K562 (cell line): Measurements from ENCODE around the gene CREB3L1. TPM values are rescaled to one million over a fixed set of nuclear protein-coding genes. Genes with fewer than 3 reads are reported as not detected.

ENCODE experiments used
- BRD9 ChIP-seq: fragments of 450-650 bp; IDR thresholded peaks from 2 replicates; pipeline ENCODE4 v1.6.1; 2018; ENCODE audit warnings: low read depth; ENCODE audit not compliant: partially characterized antibody
- HNRNPLL ChIP-seq: fragments of 200-400 bp; formaldehyde crosslinking; IDR thresholded peaks from 2 replicates; pipeline ENCODE4 v1.6.1; 2017; ENCODE audit warnings: low read length, low read depth, mild to moderate bottlenecking; ENCODE audit not compliant: poor library complexity, severe bottlenecking
- JUN ChIP-seq, 2 experiments: sonication (generic) in 1 of 2; formaldehyde crosslinking in 1 of 2; IDR thresholded peaks; 2 replicates each; pipeline versions ENCODE4 v1.6.1 to v1.8.0; 2012 to 2022; ENCODE audit warnings: borderline replicate concordance in 2 of 2, mild to moderate bottlenecking in 2 of 2, improper control_type of control experiment in 1 of 2, low read depth in 1 of 2, low read length in 1 of 2, missing genetic modification reagents in 1 of 2
- KDM1A ChIP-seq, 2 experiments: fragments of 450-650 bp; IDR thresholded peaks; 2 replicates each; pipeline ENCODE4 v1.6.1; 2016; ENCODE audit warnings: mild to moderate bottlenecking in 2 of 2
- MGA ChIP-seq: fragments of 450-650 bp; IDR thresholded peaks from 2 replicates; pipeline ENCODE4 v1.6.1; 2016; ENCODE audit warnings: mild to moderate bottlenecking, moderate library complexity
- RAD21 ChIP-seq, 2 experiments: fragments of 250-450 bp in 1 of 2; fragments of 450-650 bp in 1 of 2; sonication (Bioruptor Pico) in 1 of 2; formaldehyde crosslinking in 1 of 2; IDR thresholded peaks in 1 of 2; conservative IDR thresholded peaks in 1 of 2; 2 replicates each; pipeline versions ENCODE4 v1.4.0 to v1.8.0; 2020 to 2022; ENCODE audit warnings: mild to moderate bottlenecking in 2 of 2, moderate library complexity in 1 of 2
- STAT6 ChIP-seq: sonication (generic); formaldehyde crosslinking; IDR thresholded peaks from 2 replicates; pipeline ENCODE4 v1.8.1; 2023; ENCODE audit warnings: mild to moderate bottlenecking, missing genetic modification reagents
- YY1 ChIP-seq, 3 experiments: IDR thresholded peaks; 2 replicates each; pipeline ENCODE4 v1.6.1; 2011; ENCODE audit warnings: low read length in 2 of 3, mild to moderate bottlenecking in 2 of 3, moderate library complexity in 2 of 3, borderline replicate concordance in 1 of 3, control low read depth in 1 of 3, low read depth in 1 of 3; ENCODE audit not compliant: insufficient read depth in 3 of 3, insufficient replicate concordance in 2 of 3, control insufficient read depth in 1 of 3, insufficient read length in 1 of 3; ENCODE audit errors: extremely low read depth in 1 of 3
- polyA plus RNA-seq, 8 experiments: library from polyadenylated mRNA; depleted of rRNA in 4 of 8; stranded (reverse) in 5 of 8; unstranded in 3 of 8; fragments of >200 nt; fragmentation: Nextera tagmentation in 2 of 8; fragmentation: Illumina TruSeq in 1 of 8; extraction: Ambion mirVana in 2 of 8; extraction: Trizol in 1 of 8; gene quantifications; 2 replicates each; pipeline versions ENCODE4 v1.2.1 to v1.2.3, GENCODE V29; 2011 to 2014; ENCODE audit warnings: inconsistent platforms in 1 of 8, missing spikeins in 1 of 8
- total RNA-seq, 7 experiments: library from RNA; depleted of rRNA in 6 of 7; stranded (reverse); fragments of >200 nt in 6 of 7; fragmentation: Illumina TruSeq in 2 of 7; extraction: Trizol in 2 of 7; gene quantifications; 2 replicates each; pipeline versions ENCODE4 v1.2.1 to v1.2.3, GENCODE V29; 2011 to 2021; ENCODE audit warnings: low replicate concordance in 1 of 7

Gene CREB3L1
- total and polyA plus RNA-seq, 9 of the 15 experiments (the other 6 are each of a cell fraction or from before 2014, with no cell fraction given) = 1.2 to 27.6 (median 3.7) TPM

GRCh38 chr11:46249938-46250744 is 27.3 kb upstream of the CREB3L1 start (continued):
- 0 out of 2 replicates have a peak, but pooled peaks have one; percentile 2 for TF ChIP-seq MGA
- no peak; a peak in 1 of 4 replicates for TF ChIP-seq RAD21 (CRISPR knock-in tag; conservative IDR thresholded peaks at IDR 0.05 in 1 of 2, IDR thresholded peaks at IDR 0.05 in 1 of 2)
- peak in 1 of 3 experiments; percentile 15 for TF ChIP-seq YY1 (IDR thresholded peaks at IDR 0.05; ENCODE audit: borderline replicate concordance in 1 of 3, control insufficient read depth in 1 of 3, extremely low read depth in 1 of 3, insufficient read depth in 3 of 3, insufficient read length in 1 of 3, insufficient replicate concordance in 2 of 3, low read depth in 1 of 3, low read length in 2 of 3)
- 0 out of 4 replicates have a peak, but pooled peaks of 1 of the 2 experiments have one; percentile 10 for TF ChIP-seq KDM1A (IDR thresholded peaks at IDR 0.05)
- TF ChIP-seq HNRNPLL = no peak
- peak; percentile 63 for TF ChIP-seq JUN (IDR thresholded peaks at IDR 0.05; ENCODE audit: borderline replicate concordance, low read depth, low read length)
- no peak for TF ChIP-seq JUN (CRISPR knock-in tag; IDR thresholded peaks at IDR 0.05; ENCODE audit: borderline replicate concordance)
- TF ChIP-seq STAT6 (CRISPR knock-in tag) = no peak
- peak; percentile 8 for TF ChIP-seq BRD9
